Endothelial cell of umbilical vein (primary cell): Measurements from ENCODE around the gene LIM2. TPM values are rescaled to one million over a fixed set of nuclear protein-coding genes. Genes with fewer than 3 reads are reported as not detected.
"Not testable (repeated sequence)": the region's sequence is repeated elsewhere in the genome, so short reads cannot be mapped to it uniquely, and the experiment has no call there.

Source experiments
- BruUV-seq: library from RNA; stranded (reverse); fragments of 400-500 nt; replicated peaks from 2 replicates; lab custom pipeline; 2021; lab: Mats Ljungman, UMichigan
- CTCF ChIA-PET: fragments of 300-600, 350-600 bp; sonication (Branson Sonifier 250); formaldehyde crosslinking; loops from one replicate; lab custom pipeline; 2021; ENCODE audit warnings: antibody characterized with exemption, inconsistent platforms; lab: Charles Lee
- POLR2A ChIA-PET: fragments of 300-600, 350-600 bp; sonication (Branson Sonifier 250); formaldehyde crosslinking; loops from one replicate; lab custom pipeline; 2021; ENCODE audit warnings: antibody characterized with exemption, inconsistent platforms; lab: Charles Lee
- DNase-seq: peaks from one replicate; pipeline ENCODE4 v3.0.0-alpha.2; 2011; ENCODE audit warnings: low read depth, low spot score
- FAIRE-seq: peaks from 2 replicates; lab custom pipeline; 2011; peaks lifted over from hg19 to GRCh38; lab: Jason Lieb, UNC
- H2AFZ ChIP-seq: 2 replicates; pipeline ENCODE4 v1.6.0; 2012; ENCODE audit warnings: low read depth, low read length, control low read depth, inconsistent platforms
- H3K27ac ChIP-seq: 2 replicates; pipeline ENCODE4 v1.5.1; 2011; ENCODE audit warnings: low read depth, mild to moderate bottlenecking, control low read depth, low read length, moderate library complexity; ENCODE audit not compliant: insufficient read depth
- H3K27me3 ChIP-seq, 2 experiments: 2 replicates each; pipeline versions ENCODE4 v1.6.0 to v1.6.1; 2011; ENCODE audit warnings: low read length in 2 of 2, mixed read lengths in 1 of 2; ENCODE audit not compliant: control insufficient read depth in 2 of 2, insufficient read depth in 2 of 2
- H3K36me3 ChIP-seq, 2 experiments: 2 replicates in 1 of 2; 3 replicates in 1 of 2; pipeline ENCODE4 v1.5.1; 2011; ENCODE audit warnings: low read length in 2 of 2, mild to moderate bottlenecking in 1 of 2, moderate library complexity in 1 of 2; ENCODE audit not compliant: control insufficient read depth in 2 of 2, insufficient read depth in 2 of 2; ENCODE audit errors: extremely low read depth in 1 of 2
- H3K4me1 ChIP-seq: 3 replicates; pipeline ENCODE4 v1.5.1; 2011; ENCODE audit warnings: mild to moderate bottlenecking, low read length; ENCODE audit not compliant: control insufficient read depth, insufficient read depth; ENCODE audit errors: extremely low read depth
- H3K4me2 ChIP-seq: 2 replicates; pipeline ENCODE4 v1.6.1; 2011; ENCODE audit warnings: low read length, control low read depth, mixed read lengths; ENCODE audit not compliant: insufficient read depth
- H3K4me3 ChIP-seq, 3 experiments: fragments of 200-600 bp in 1 of 3; sonication (generic), shearing (Covaris generic) in 1 of 3; replicated peaks in 1 of 3; 2 replicates each; pipeline ENCODE4 v1.5.1; 2011 to 2016; ENCODE audit warnings: control low read depth in 3 of 3, low read length in 3 of 3, mild to moderate bottlenecking in 2 of 3, inconsistent platforms in 1 of 3, low read depth in 1 of 3, moderate library complexity in 1 of 3; ENCODE audit not compliant: insufficient read depth in 1 of 3
- H3K79me2 ChIP-seq: 2 replicates; pipeline ENCODE4 v1.6.0; 2012; ENCODE audit warnings: low read length, inconsistent platforms; ENCODE audit not compliant: control insufficient read depth, insufficient read depth
- H3K9ac ChIP-seq: replicated peaks from 2 replicates; pipeline ENCODE3; 2011; ENCODE audit warnings: low read length, control low read depth; ENCODE audit not compliant: insufficient read depth; ENCODE audit errors: extremely low read depth
- H3K9me1 ChIP-seq: replicated peaks from 3 replicates; pipeline ENCODE4 v1.6.0; 2011; ENCODE audit warnings: mild to moderate bottlenecking, low read length; ENCODE audit not compliant: control insufficient read depth, insufficient read depth; ENCODE audit errors: extremely low read depth
- H3K9me3 ChIP-seq: replicated peaks from 2 replicates; pipeline ENCODE4 v1.5.1; 2012; ENCODE audit warnings: low read length, inconsistent platforms; ENCODE audit not compliant: control insufficient read depth, insufficient read depth
- H4K20me1 ChIP-seq: replicated peaks from 2 replicates; pipeline ENCODE3; 2011; ENCODE audit warnings: mild to moderate bottlenecking, low read length; ENCODE audit not compliant: control insufficient read depth, insufficient read depth; ENCODE audit errors: extremely low read depth
- CTCF ChIP-seq, 2 donors: IDR thresholded peaks; 1 replicate in 1 of 2; 2 replicates in 1 of 2; pipeline ENCODE4 v1.5.1; 2011; ENCODE audit warnings: low read length in 2 of 2, mild to moderate bottlenecking in 2 of 2, moderate library complexity in 2 of 2, control low read depth in 1 of 2, inconsistent platforms in 1 of 2, low read depth in 1 of 2; ENCODE audit not compliant: insufficient read depth in 1 of 2; ENCODE audit errors: extremely low read depth in 1 of 2
- EZH2 ChIP-seq: IDR thresholded peaks from 2 replicates; pipeline ENCODE4 v1.6.1; 2012; ENCODE audit warnings: borderline replicate concordance, low read depth, mild to moderate bottlenecking, moderate library complexity, low read length, inconsistent platforms; ENCODE audit not compliant: severe bottlenecking
- FOS ChIP-seq: IDR thresholded peaks from 2 replicates; pipeline ENCODE4 v1.6.1; 2011; ENCODE audit warnings: mild to moderate bottlenecking, low read length, moderate library complexity, borderline replicate concordance; ENCODE audit not compliant: insufficient read depth
- GATA2 ChIP-seq: IDR thresholded peaks from 2 replicates; pipeline ENCODE4 v1.7.0; 2011; ENCODE audit warnings: low read depth, mild to moderate bottlenecking, moderate library complexity, mixed read lengths, low read length; ENCODE audit not compliant: insufficient read length, insufficient read depth
- JUN ChIP-seq: IDR thresholded peaks from 2 replicates; pipeline ENCODE4 v1.6.1; 2011; ENCODE audit warnings: borderline replicate concordance, low read depth; ENCODE audit not compliant: insufficient read length, insufficient read depth
- MYC ChIP-seq: IDR thresholded peaks from one replicate; pipeline ENCODE4 v1.6.1; 2011; ENCODE audit warnings: mild to moderate bottlenecking, low read depth, low read length
- POLR2A ChIP-seq: IDR thresholded peaks from 2 replicates; pipeline ENCODE4 v1.6.1; 2012; ENCODE audit warnings: low read depth, mild to moderate bottlenecking, control low read depth, low read length
- POLR2AphosphoS5 ChIP-seq: IDR thresholded peaks from 2 replicates; pipeline ENCODE4 v1.6.1; 2012; ENCODE audit warnings: low read depth, mild to moderate bottlenecking, control low read depth, low read length, moderate library complexity; ENCODE audit not compliant: insufficient read depth
- dilution Hi-C: fragments of 300-500 bp; cut with MboI; formaldehyde crosslinking; loops from one replicate; pipeline ENCODE4 v1.15.0; 2019; ENCODE audit warnings: low sequenced_read_pairs; ENCODE audit not compliant: extremely low pct_ligation_motif_present
- intact Hi-C: fragments of 100-400 bp; cut with micrococcal nuclease; formaldehyde crosslinking; loops from one replicate; pipeline ENCODE4 v1.10.0; 2022
- polyA plus RNA-seq, 4 experiments: library from polyadenylated mRNA; depleted of rRNA in 3 of 4; stranded (reverse) in 3 of 4; unstranded in 1 of 4; fragments of >200 nt; gene quantifications; 2 replicates each; pipeline versions ENCODE4 v1.2.1 to v1.2.3, GENCODE V29; 2011 to 2012; ENCODE audit warnings: missing spikeins in 1 of 4
- total RNA-seq: library from RNA; stranded (reverse); gene quantifications from 2 replicates; pipeline ENCODE4 v1.2.3, GENCODE V29; 2021
- TF ChIP-seq, protein P1 (sequence below): IDR thresholded peaks from 2 replicates; pipeline ENCODE4 v1.6.1; 2011; ENCODE audit not compliant: insufficient read depth, insufficient read length

LIM2 gene
- total and polyA plus RNA-seq, 2 donors (not counting 3 experiments of a cell fraction or from before 2014, with no cell fraction given): not detected

DNA sequence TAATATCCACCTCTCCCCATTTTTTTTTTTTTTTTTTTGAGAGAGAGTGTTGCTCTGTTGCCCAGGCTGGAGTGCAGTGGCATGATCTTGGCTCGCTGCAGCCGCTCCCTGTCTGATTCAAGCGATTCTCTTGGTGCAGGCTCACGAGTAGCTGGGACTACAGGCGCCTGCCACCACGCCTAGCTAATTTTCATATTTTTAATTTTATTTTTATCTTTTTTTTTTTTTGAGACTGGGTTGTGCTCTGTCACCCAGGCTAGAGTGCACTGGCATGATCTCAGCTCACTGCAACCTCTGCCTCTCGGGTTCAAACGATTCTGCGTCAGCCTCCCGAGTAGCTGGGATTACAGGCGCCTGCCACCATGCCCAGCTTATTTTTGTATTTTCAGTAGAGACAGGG lies 32.7 kb upstream of the LIM2 start:
- CTCF ChIA-PET: interaction anchor here (0.6 to 6.8 kb wide), 6 partner anchors 16 to 238 kb away, joined by 4 to 138 read pairs (median 6); no protein-coding TSS in a partner anchor
- DNase-seq, FAIRE-seq, H4K20me1 ChIP-seq, H3K4me3 ChIP-seq, H3K9me1 ChIP-seq, intact Hi-C loops, H2AFZ ChIP-seq, H3K27ac ChIP-seq, H3K27me3 ChIP-seq, H3K4me1 ChIP-seq, H3K4me2 ChIP-seq, H3K36me3 ChIP-seq, POLR2A ChIA-PET, BruUV-seq, H3K79me2 ChIP-seq, dilution Hi-C loops, H3K9me3 ChIP-seq, H3K9ac ChIP-seq: not testable (repeated sequence)

- BruUV-seq: no TSS peak
- intact Hi-C loops: no loop called here
- Histone ChIP-seq H3K4me3 (no peak overlapping the region), H3K27ac (no peak overlapping the region), H4K20me1 (no peaks in the 10 kb centered on the region), H3K36me3 (no peaks in the 10 kb centered on the region), H3K4me2 (no peak overlapping the region), H3K9ac (no peak overlapping the region), H3K4me1 (no peaks in the 10 kb centered on the region), H3K9me1 (no peaks in the 10 kb centered on the region), H3K27me3 (no peaks in the 10 kb centered on the region), H3K79me2 (no peaks in the 10 kb centered on the region), H3K9me3 (no peaks in the 10 kb centered on the region), H2AFZ (no peak overlapping the region)
- TF ChIP-seq FOS: no peak
- TF ChIP-seq CTCF (IDR thresholded peaks at IDR 0.05; ENCODE audit: extremely low read depth in 1 of 2, insufficient read depth in 1 of 2, low read depth in 1 of 2, low read length in 2 of 2): no peak
- no peak for TF ChIP-seq POLR2A
- TF ChIP-seq POLR2AphosphoS5: no peak
- TF ChIP-seq, protein P1, sequence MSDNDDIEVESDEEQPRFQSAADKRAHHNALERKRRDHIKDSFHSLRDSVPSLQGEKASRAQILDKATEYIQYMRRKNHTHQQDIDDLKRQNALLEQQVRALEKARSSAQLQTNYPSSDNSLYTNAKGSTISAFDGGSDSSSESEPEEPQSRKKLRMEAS: no peak
- TF ChIP-seq GATA2: no peak
- TF ChIP-seq MYC: no peak
- TF ChIP-seq JUN: no peak
- TF ChIP-seq EZH2: no peak
- DNase-seq (no peak), FAIRE-seq (no peak)
- POLR2A ChIA-PET: no interaction called here
- dilution Hi-C loops: no loop called here
- CTCF ChIA-PET: interaction anchor here (3.1 kb wide), 1 partner anchor 242 kb away, joined by 10 read pairs; no protein-coding TSS in a partner anchor
Measured at GRCh38 chr19:51418707-51419106, 30.9 kb upstream of the LIM2 start.
